Frontal cortex (tissue), 4 donors: ENCODE results near the gene ZNF575. TPM values are rescaled to one million over a fixed set of nuclear protein-coding genes. Genes with fewer than 3 reads are reported as not detected.
A peak's percentile ranks its signal among the peaks of the same experiment; 100 is the strongest.

Experiments
- DNase-seq, 2 donors: peaks; one replicate each; pipeline ENCODE4 v3.0.0; 2012; ENCODE audit warnings: low spot score in 2 of 2
- FAIRE-seq: peaks from 2 replicates; lab custom pipeline; 2012; peaks lifted over from hg19 to GRCh38; lab: Jason Lieb, UNC
- total RNA-seq: library from RNA; depleted of rRNA; stranded (reverse); fragments of >200 nt; gene quantifications from one replicate; pipeline ENCODE4 v1.2.3, GENCODE V29; 2014
- donor health status: control.
- donor health status: control.
- donor health status: control.

The ZNF575 gene
- total RNA-seq, 1 donor from 2014 or later: 0.82 TPM

- FAIRE-seq: no peak
- DNase-seq: no peak
Measured at GRCh38 chr19:43563816-43564457, 30.9 kb downstream of the ZNF575 start.

- no peak for DNase-seq
- FAIRE-seq: no peak
Measured at GRCh38 chr19:43564800-43565199, 31.8 kb downstream of the ZNF575 start.

GRCh38 chr19:43569657-43570056 lies 36.7 kb downstream of the ZNF575 start:
- DNase-seq (no peak), FAIRE-seq (no peak)

- no peak for DNase-seq
- FAIRE-seq: no peak
Measured at GRCh38 chr19:43570174-43570791, 37.3 kb downstream of the ZNF575 start.

GRCh38 chr19:43572171-43572588 lies 39.2 kb downstream of the ZNF575 start:
- no peak for FAIRE-seq
- DNase-seq: no peak

- FAIRE-seq (no peak), DNase-seq (no peak)
Measured at GRCh38 chr19:43574424-43575155, 41.6 kb downstream of the ZNF575 start.

GRCh38 chr19:43575156-43575950 lies 42.4 kb downstream of the ZNF575 start, which contains the start of the genes PINLYP and XRCC1:
TSS of gene PINLYP (plus strand) at chr19:43575801. CDS start at chr19:43577192, 1,391 bp downstream.
TSS of gene XRCC1 (minus strand) at chr19:43575527. CDS start at chr19:43575458, 69 bp downstream.
- FAIRE-seq (peak; percentile 97), DNase-seq (peak; percentile 98 to 99)

- DNase-seq (no peak), FAIRE-seq (no peak)
Measured at GRCh38 chr19:43575955-43576878, 43.2 kb downstream of the ZNF575 start.

- FAIRE-seq (no peak), DNase-seq (no peak)
Measured at GRCh38 chr19:43578787-43579186, 45.8 kb downstream of the ZNF575 start.

- no peak for FAIRE-seq
- no peak for DNase-seq
Measured at GRCh38 chr19:43581467-43581866, 48.5 kb downstream of the ZNF575 start.

- FAIRE-seq (no peak), DNase-seq (no peak)
Measured at GRCh38 chr19:43582495-43582894, 49.5 kb downstream of the ZNF575 start.

- DNase-seq (no peak), FAIRE-seq (no peak)
Measured at GRCh38 chr19:43584484-43584883, 51.5 kb downstream of the ZNF575 start.

Other genes starting within 250 kb of the ZNF575 start
- 1.2 TPM for gene CD177, start 179.5 kb upstream of the ZNF575 start, total RNA-seq
- gene TEX101, start 118.3 kb upstream of the ZNF575 start, total RNA-seq: not detected
- under 0.01 TPM for gene LYPD3, start 67.6 kb upstream of the ZNF575 start, total RNA-seq
- 1.2 TPM for gene PHLDB3, start 28.4 kb upstream of the ZNF575 start, total RNA-seq
- 19.2 TPM for gene ETHE1, start 6.0 kb upstream of the ZNF575 start, total RNA-seq
- gene XRCC1, start 42.3 kb downstream of the ZNF575 start, total RNA-seq: 13.9 TPM
- gene PINLYP, start 42.6 kb downstream of the ZNF575 start, total RNA-seq: 6.9 TPM
- 140 TPM for gene IRGQ, start 62.9 kb downstream of the ZNF575 start, total RNA-seq
- 5.3 TPM for gene ZNF576, start 63.4 kb downstream of the ZNF575 start, total RNA-seq
- not detected for gene SRRM5, start 78.9 kb downstream of the ZNF575 start, total RNA-seq
- 157 TPM for gene ZNF428, start 86.4 kb downstream of the ZNF575 start, total RNA-seq
- 93.3 TPM for gene CADM4, start 106.7 kb downstream of the ZNF575 start, total RNA-seq
- 2.9 TPM for gene PLAUR, start 137.0 kb downstream of the ZNF575 start, total RNA-seq
- not detected for gene IRGC, start 182.9 kb downstream of the ZNF575 start, total RNA-seq
- 6.9 TPM for gene SMG9, start 221.8 kb downstream of the ZNF575 start, total RNA-seq
- not detected for gene KCNN4, start 247.8 kb downstream of the ZNF575 start, total RNA-seq